H9 (cell line): ENCODE measurements around the gene PUS7. TPM values are rescaled to one million over a fixed set of nuclear protein-coding genes. Genes with fewer than 3 reads are reported as not detected.

Experiments
- DNase-seq: peaks from one replicate; pipeline ENCODE4 v3.0.0-alpha.2; 2017
- H2AFZ ChIP-seq: one replicate; pipeline ENCODE4 v1.6.1; 2013; ENCODE audit warnings: mild to moderate bottlenecking, low read length, control low read depth, moderate library complexity
- H2AK5ac ChIP-seq: 2 replicates; pipeline ENCODE4 v1.6.1; 2013; ENCODE audit warnings: low read length, control low read depth, mixed read lengths; ENCODE audit not compliant: insufficient read length
- H2BK120ac ChIP-seq: one replicate; pipeline ENCODE4 v1.6.1; 2013; ENCODE audit warnings: low read depth, mild to moderate bottlenecking, low read length, control low read depth, inconsistent platforms; ENCODE audit not compliant: poor library complexity, severe bottlenecking
- H2BK12ac ChIP-seq: 2 replicates; pipeline ENCODE4 v1.6.1; 2013; ENCODE audit warnings: low read length, control low read depth, mixed read lengths, low read depth; ENCODE audit not compliant: insufficient read length
- H2BK15ac ChIP-seq: 2 replicates; pipeline ENCODE4 v1.6.1; 2013; ENCODE audit warnings: low read depth, low read length, control low read depth
- H2BK20ac ChIP-seq: one replicate; pipeline ENCODE4 v1.6.1; 2013; ENCODE audit warnings: low read depth, mild to moderate bottlenecking, low read length, control low read depth, inconsistent platforms; ENCODE audit not compliant: poor library complexity, severe bottlenecking
- H2BK5ac ChIP-seq: 2 replicates; pipeline ENCODE4 v1.6.1; 2013; ENCODE audit warnings: low read length, control low read depth, mixed read lengths; ENCODE audit not compliant: insufficient read length
- H3K14ac ChIP-seq: 2 replicates; pipeline ENCODE4 v1.6.1; 2013; ENCODE audit warnings: low read length, control low read depth; ENCODE audit not compliant: insufficient read depth
- H3K18ac ChIP-seq: 2 replicates; pipeline ENCODE4 v1.6.1; 2013; ENCODE audit warnings: low read depth, mild to moderate bottlenecking, mixed read lengths, low read length, control low read depth; ENCODE audit not compliant: insufficient read length
- H3K23ac ChIP-seq: 2 replicates; pipeline ENCODE4 v1.6.1; 2013; ENCODE audit warnings: low read length, control low read depth, mixed read lengths, low read depth; ENCODE audit not compliant: insufficient read length
- H3K23me2 ChIP-seq: 2 replicates; pipeline ENCODE4 v1.6.1; 2013; ENCODE audit warnings: low read depth, mild to moderate bottlenecking, mixed read lengths, low read length, control low read depth; ENCODE audit not compliant: insufficient read length, poor library complexity, severe bottlenecking
- H3K27ac ChIP-seq: 2 replicates; pipeline ENCODE4 v1.5.1; 2013; ENCODE audit warnings: low read length, control low read depth, mixed read lengths, low read depth; ENCODE audit not compliant: insufficient read length
- H3K27me3 ChIP-seq: 2 replicates; pipeline ENCODE4 v1.6.1; 2013; ENCODE audit warnings: low read length, control low read depth, inconsistent platforms; ENCODE audit not compliant: insufficient read depth
- H3K4ac ChIP-seq: 2 replicates; pipeline ENCODE4 v1.6.1; 2013; ENCODE audit warnings: low read depth, mild to moderate bottlenecking, control low read depth, inconsistent platforms, low read length, moderate library complexity
- H3K4me1 ChIP-seq: 2 replicates; pipeline ENCODE4 v1.6.1; 2013; ENCODE audit warnings: low read length, control low read depth, inconsistent platforms; ENCODE audit not compliant: insufficient read depth
- H3K4me2 ChIP-seq: 2 replicates; pipeline ENCODE4 v1.6.1; 2013; ENCODE audit warnings: low read length, control low read depth, mixed read lengths; ENCODE audit not compliant: insufficient read length, insufficient read depth
- H3K56ac ChIP-seq: 2 replicates; pipeline ENCODE4 v1.6.1; 2013; ENCODE audit warnings: low read depth, mild to moderate bottlenecking, mixed read lengths, low read length, control low read depth; ENCODE audit not compliant: insufficient read length
- H3K79me1 ChIP-seq: 2 replicates; pipeline ENCODE4 v1.6.1; 2013; ENCODE audit warnings: low read depth, mild to moderate bottlenecking, moderate library complexity, low read length, control low read depth, inconsistent platforms; ENCODE audit not compliant: insufficient read depth, poor library complexity, severe bottlenecking
- H3K79me2 ChIP-seq: 2 replicates; pipeline ENCODE4 v1.6.1; 2013; ENCODE audit warnings: low read length, control low read depth, inconsistent platforms; ENCODE audit not compliant: insufficient read depth
- H3K9ac ChIP-seq: 2 replicates; pipeline ENCODE4 v1.6.1; 2013; ENCODE audit warnings: low read length, control low read depth, mixed read lengths; ENCODE audit not compliant: insufficient read length; ENCODE audit errors: extremely low read depth
- H3K9me3 ChIP-seq: one replicate; pipeline ENCODE4 v1.6.1; 2013; ENCODE audit warnings: low read depth, low read length, inconsistent platforms; ENCODE audit not compliant: control insufficient read depth
- H3T11ph ChIP-seq: one replicate; pipeline ENCODE4 v1.6.1; 2013; ENCODE audit warnings: mild to moderate bottlenecking, low read length, control low read depth, inconsistent platforms
- H4K20me1 ChIP-seq: one replicate; pipeline ENCODE4 v1.6.1; 2013; ENCODE audit not compliant: control insufficient read depth, insufficient read length, insufficient read depth
- H4K5ac ChIP-seq: 2 replicates; pipeline ENCODE4 v1.6.1; 2013; ENCODE audit warnings: low read depth, mild to moderate bottlenecking, mixed read lengths, low read length, control low read depth; ENCODE audit not compliant: insufficient read length
- H4K8ac ChIP-seq: replicated peaks from 2 replicates; pipeline ENCODE4 v1.6.1; 2013; ENCODE audit warnings: low read length, control low read depth, mixed read lengths, low read depth; ENCODE audit not compliant: insufficient read length
- H4K91ac ChIP-seq: 2 replicates; pipeline ENCODE4 v1.6.1; 2013; ENCODE audit warnings: low read depth, mild to moderate bottlenecking, moderate library complexity, mixed read lengths, low read length, control low read depth; ENCODE audit not compliant: insufficient read length
- H3K27ac Mint-ChIP-seq, 3 experiments: 2 replicates in 2 of 3; 3 replicates in 1 of 3; pipeline ENCODE4 v1.8.0; 2020 to 2021; ENCODE audit warnings: mixed read lengths in 3 of 3, mild to moderate bottlenecking in 1 of 3, moderate library complexity in 1 of 3
- H3K27me3 Mint-ChIP-seq: 2 replicates; pipeline ENCODE4 v1.8.0; 2021; ENCODE audit warnings: low read depth, mild to moderate bottlenecking, moderate library complexity, mixed read lengths
- H3K36me3 Mint-ChIP-seq, 3 experiments: 2 replicates in 2 of 3; 3 replicates in 1 of 3; pipeline ENCODE4 v1.8.0; 2020 to 2021; ENCODE audit warnings: low read depth in 3 of 3, mixed read lengths in 3 of 3; ENCODE audit not compliant: insufficient read depth in 1 of 3
- H3K4me1 Mint-ChIP-seq, 2 experiments: 2 replicates each; pipeline ENCODE4 v1.8.0; 2020; ENCODE audit warnings: mixed read lengths in 2 of 2
- H3K4me3 Mint-ChIP-seq, 2 experiments: 2 replicates in 1 of 2; 3 replicates in 1 of 2; pipeline ENCODE4 v1.8.0; 2020 to 2021; ENCODE audit warnings: mild to moderate bottlenecking in 2 of 2, mixed read lengths in 2 of 2, moderate library complexity in 1 of 2
- H3K9me3 Mint-ChIP-seq, 2 experiments: 2 replicates in 1 of 2; 3 replicates in 1 of 2; pipeline ENCODE4 v1.8.0; 2020; ENCODE audit warnings: mild to moderate bottlenecking in 2 of 2, mixed read lengths in 2 of 2, moderate library complexity in 1 of 2
- WGBS: extraction: QIAGEN DNeasy Blood & Tissue Kit; methylation state at CpG from one replicate; pipeline ENCODE4 v1.1.7; 2013; ENCODE audit warnings: missing lambda C conversion rate, low lambda C conversion rate, mixed read lengths; ENCODE audit not compliant: insufficient read length; ENCODE audit errors: extremely low coverage; 5-methylcytosine and 5-hydroxymethylcytosine counted together
- total RNA-seq: library from RNA; stranded (reverse); gene quantifications from 2 replicates; pipeline ENCODE4 v1.2.1, GENCODE V29; 2021
- TF ChIP-seq, protein P1 (sequence below): fragments of 200-600 bp; sonication (generic); conservative IDR thresholded peaks from 3 replicates; pipeline ENCODE4 v1.8.0; 2021; ENCODE audit warnings: antibody characterized with exemption, mild to moderate bottlenecking

The PUS7 gene
- total RNA-seq, 1 experiment from 2014 or later: 54.3 TPM

GRCh38 chr7:105426606-105427146, 95.4 kb downstream of the PUS7 start:
- Mint-ChIP-seq H3K4me1 (no peaks in the 10 kb centered on the region), H3K27ac (no peak overlapping the region), H3K36me3 (no peaks in the 10 kb centered on the region), H3K4me3 (no peak overlapping the region), H3K27me3 (no peaks in the 10 kb centered on the region), H3K9me3 (no peaks in the 10 kb centered on the region)
- H3K79me1 ChIP-seq: no peaks in the 10 kb centered on the region
- no peak overlapping the region for H3K4ac ChIP-seq
- H3K79me2 ChIP-seq: no peaks in the 10 kb centered on the region
- H2BK12ac ChIP-seq: no peak overlapping the region
- H3K27me3 ChIP-seq: no peaks in the 10 kb centered on the region
- no peak overlapping the region for H4K8ac ChIP-seq
- no peaks in the 10 kb centered on the region for H3K9me3 ChIP-seq
- no peak overlapping the region for H2AK5ac ChIP-seq
- no peak overlapping the region for H3K23ac ChIP-seq
- no peak overlapping the region for H3K4me2 ChIP-seq
- no peak overlapping the region for H3T11ph ChIP-seq
- no peak overlapping the region for H2AFZ ChIP-seq
- H2BK120ac ChIP-seq: no peak overlapping the region
- H2BK20ac ChIP-seq: no peak overlapping the region
- no CpG with 5 or more reads among the region's 2 CpGs for WGBS
- no peak overlapping the region for H3K18ac ChIP-seq
- H4K20me1 ChIP-seq: no peaks in the 10 kb centered on the region
- H4K91ac ChIP-seq: no peak overlapping the region
- no peaks in the 10 kb centered on the region for H3K4me1 ChIP-seq
- DNase-seq: no peak
- H3K27ac ChIP-seq: no peak overlapping the region
- H3K56ac ChIP-seq: no peak overlapping the region
- H3K9ac ChIP-seq: no peak overlapping the region
- TF ChIP-seq, protein P1, sequence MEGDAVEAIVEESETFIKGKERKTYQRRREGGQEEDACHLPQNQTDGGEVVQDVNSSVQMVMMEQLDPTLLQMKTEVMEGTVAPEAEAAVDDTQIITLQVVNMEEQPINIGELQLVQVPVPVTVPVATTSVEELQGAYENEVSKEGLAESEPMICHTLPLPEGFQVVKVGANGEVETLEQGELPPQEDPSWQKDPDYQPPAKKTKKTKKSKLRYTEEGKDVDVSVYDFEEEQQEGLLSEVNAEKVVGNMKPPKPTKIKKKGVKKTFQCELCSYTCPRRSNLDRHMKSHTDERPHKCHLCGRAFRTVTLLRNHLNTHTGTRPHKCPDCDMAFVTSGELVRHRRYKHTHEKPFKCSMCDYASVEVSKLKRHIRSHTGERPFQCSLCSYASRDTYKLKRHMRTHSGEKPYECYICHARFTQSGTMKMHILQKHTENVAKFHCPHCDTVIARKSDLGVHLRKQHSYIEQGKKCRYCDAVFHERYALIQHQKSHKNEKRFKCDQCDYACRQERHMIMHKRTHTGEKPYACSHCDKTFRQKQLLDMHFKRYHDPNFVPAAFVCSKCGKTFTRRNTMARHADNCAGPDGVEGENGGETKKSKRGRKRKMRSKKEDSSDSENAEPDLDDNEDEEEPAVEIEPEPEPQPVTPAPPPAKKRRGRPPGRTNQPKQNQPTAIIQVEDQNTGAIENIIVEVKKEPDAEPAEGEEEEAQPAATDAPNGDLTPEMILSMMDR: no peak
- no peak overlapping the region for H2BK15ac ChIP-seq
- H3K14ac ChIP-seq: no peak overlapping the region
- no peak overlapping the region for H4K5ac ChIP-seq
- no peak overlapping the region for H2BK5ac ChIP-seq
- H3K23me2 ChIP-seq: no peaks in the 10 kb centered on the region
